HG02678 (cell line): ENCODE results near the gene ARRDC2.
"Not testable (repeated sequence)": the region's sequence is repeated elsewhere in the genome, so short reads cannot be mapped to it uniquely, and the experiment has no call there.

ENCODE experiments used
- ATAC-seq: cut with Tn5 transposase; IDR thresholded peaks from one replicate; pipeline ENCODE4 v1.9.1; 2021; ENCODE audit warnings: mild to moderate bottlenecking, moderate library complexity; ENCODE audit not compliant: unreplicated experiment

ARRDC2 gene

DNA sequence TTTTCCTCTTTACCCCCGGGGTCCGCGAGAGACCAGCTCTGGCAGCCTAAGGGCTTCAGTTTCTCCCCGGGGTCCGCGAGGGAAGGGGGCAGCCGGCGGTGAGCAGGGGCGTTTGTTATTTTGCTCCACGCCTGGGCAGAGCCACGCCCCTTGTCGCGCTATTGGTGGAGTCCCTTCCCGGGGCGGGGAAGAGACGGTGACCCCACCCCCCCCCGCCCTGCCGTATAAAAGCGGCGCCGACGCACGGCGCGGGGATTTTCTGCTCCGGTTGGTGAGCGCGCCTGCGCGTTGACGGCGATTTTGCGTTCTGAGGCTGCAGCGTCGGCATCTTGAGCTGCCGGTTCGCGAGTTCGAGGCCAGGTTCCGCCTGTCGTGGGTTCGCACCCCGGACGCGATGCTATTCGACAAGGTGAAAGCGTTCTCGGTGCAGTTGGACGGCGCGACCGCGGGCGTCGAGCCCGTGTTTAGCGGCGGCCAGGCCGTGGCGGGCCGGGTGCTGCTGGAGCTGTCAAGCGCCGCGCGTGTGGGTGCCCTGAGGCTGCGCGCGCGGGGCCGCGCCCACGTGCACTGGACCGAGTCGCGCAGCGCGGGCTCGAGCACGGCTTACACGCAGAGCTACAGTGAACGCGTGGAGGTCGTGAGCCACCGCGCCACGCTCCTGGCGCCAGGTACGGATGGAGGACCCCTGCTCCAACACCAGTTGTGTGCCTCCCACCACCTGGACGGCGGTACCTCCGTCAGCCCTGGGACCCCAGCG, at the start of gene ARRDC2:
TSS of gene ARRDC2 (plus strand) at position 254 of the 757 bp plus-strand sequence. CDS start at position 395, 141 bp downstream.
- ATAC-seq: peak; percentile 75

DNA sequence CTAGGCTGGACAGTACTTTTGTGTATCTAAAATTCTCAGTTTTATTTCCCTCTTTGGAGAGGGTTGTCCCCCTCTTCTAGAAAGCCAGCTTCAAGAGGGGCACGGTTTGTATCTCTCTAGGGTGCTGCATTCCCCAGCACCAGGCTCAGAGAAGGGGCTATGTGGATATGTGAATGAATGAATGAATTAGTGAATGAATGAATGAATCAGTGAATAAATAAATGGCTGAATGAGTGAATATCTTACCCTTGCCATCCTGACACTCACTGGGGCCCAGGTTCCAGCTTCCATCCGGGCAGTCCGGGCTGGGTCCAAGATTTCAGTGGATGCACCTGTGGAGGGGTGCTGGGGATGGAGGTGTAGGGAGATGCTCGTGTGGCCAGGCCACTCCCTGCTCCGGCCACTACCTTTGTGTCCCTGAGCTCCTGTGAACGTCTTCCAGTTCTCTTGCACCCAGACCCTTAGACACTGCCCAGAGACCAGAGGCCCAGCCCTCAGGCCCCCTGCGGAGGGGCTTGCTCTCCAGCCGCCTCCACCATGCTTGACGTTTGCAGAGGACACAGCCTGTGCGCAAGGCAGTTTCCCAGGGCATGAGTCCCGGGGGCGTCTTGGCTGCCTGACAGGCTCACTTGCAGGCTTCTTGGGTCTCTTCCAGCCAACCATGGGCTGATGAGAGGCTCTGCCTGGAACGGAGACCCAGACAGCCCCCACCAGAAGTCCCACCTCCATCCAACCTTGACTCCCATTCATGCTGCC, 43.9 kb upstream of the ARRDC2 start:
- no peak for ATAC-seq

DNA sequence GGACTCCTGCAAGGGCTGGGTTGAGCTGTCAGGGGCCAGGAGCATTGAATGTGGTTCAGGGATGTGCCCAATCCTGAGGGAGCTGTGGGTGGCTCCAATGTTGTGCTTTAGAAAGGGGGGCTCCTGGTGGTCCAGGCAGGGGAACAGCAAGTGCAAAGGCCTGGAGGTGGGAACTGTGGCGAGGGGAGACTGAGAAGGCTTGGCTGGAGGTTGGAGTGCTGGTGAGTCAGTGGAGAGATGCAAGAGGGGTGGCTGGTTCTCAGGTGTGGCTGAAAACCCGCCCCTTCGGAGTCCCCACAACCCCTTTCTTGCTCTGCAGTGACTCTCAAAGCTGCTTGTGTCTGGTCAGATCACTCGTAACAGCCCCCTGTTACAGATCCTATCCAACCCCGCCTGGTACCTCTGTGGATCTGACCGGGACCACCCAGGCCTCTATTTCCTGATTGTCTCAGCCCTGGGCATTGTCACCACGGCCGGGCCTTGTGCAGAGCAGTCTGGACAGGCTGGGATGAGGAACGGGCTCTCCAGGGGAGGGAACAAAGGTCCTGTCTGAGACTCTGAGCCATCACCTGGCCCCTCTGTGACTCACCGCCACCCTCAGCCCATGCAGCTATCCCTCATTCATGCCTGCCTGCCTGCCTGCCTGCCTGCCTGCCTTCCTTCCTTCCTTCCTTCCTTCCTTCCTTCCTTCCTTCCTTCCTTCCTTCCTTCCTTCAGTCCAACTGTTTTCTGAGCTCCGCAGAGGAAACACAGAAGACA, 42.4 kb upstream of the ARRDC2 start:
- ATAC-seq: no peak

DNA sequence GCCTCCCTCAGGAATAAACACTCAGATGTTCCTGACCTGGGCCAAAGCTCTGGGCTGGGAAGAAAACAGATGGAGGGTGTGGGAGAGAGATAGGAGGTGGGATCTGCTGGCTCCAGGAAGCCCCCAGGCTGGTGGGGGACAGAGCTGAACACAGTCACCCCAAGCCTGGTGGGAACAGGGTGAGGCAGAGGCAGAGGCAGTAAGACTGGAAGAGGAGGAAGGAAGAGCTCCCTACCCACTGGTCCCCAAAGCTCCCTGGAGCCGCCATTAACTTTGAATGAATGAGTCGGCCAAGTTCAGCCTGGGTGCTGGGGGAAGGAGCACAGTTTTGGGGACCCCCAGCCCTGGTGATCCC, 41.9 kb upstream of the ARRDC2 start:
- no peak for ATAC-seq

DNA sequence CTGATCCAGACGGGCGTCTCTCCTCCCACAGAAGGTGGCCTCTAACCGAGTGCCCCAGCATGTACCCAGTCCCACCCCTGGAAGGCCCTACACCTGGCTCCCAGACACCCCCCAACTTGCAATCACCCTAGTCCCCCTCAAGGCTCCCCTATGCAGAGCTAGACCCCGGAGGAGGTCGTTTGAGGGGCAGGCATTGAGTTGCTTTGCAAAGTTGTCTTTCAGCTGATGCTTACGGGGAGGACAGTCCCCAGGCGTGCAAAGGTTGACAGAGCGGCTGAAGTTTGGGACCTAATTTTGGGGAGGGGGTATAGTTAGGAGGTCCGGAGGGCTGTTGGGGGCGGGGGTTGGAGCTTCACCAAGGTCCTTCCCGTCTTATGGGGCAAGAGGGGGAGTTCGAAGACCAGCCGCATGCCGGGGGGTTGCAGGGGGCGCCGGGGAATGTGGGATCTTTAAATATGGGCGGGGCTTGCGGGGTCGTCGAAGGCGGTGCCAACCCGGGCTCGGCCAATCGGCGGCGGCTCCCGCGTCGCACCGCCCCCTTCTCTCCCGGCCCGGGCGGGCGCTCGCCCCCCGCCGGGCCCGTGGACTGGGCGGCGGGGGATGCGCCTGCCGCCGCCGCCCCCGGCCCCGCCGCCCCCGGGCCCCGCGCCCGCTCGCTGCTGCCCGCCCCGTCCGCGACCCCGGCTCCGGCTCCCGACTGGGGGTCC, 41.3 kb upstream of the ARRDC2 start, which contains the start of gene KCNN1:
TSS of gene KCNN1 (plus strand) at position 558 of the 707 bp plus-strand sequence. CDS start 6,782 bp downstream, outside the sequence.
- no peak for ATAC-seq

DNA sequence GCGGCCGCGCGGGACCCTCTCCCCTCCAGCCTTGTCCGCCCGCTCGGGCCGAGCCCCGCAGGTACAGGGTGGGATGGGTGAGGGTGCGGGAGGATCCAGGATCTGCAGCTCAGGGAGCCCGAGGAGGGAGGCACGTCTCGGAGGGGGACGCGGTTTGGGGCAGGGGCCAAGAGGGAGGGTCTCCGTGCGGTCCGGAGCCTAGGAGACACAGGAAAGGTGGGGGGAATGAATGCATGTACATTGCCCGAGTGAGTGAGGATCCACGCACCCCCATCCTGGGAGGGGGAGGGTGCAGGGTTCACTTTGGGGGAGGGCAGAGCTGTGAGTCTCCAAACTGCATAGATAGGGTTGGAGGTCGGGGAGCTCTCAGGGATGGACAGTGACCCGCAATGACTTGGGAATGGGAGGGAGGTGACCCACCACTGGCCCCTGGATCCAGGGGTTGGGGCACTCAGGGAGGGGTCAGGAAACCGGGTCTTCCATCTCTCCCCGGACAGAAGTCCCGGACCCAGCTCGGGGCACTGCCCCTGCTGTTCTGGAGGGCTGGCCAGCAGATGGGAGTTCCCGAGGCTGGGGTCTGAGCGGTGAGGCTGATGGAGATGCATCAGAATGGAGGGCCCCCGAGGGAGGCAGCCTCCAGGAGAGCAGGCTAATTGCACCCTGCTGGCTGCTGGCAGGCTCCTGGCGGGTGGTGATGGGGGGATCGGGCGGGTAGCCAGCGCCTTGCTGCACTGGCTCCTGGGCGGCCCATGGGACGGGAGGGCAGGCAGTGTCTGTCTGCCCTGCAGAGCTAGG, 40.5 kb upstream of the ARRDC2 start:
- no peak for ATAC-seq

DNA sequence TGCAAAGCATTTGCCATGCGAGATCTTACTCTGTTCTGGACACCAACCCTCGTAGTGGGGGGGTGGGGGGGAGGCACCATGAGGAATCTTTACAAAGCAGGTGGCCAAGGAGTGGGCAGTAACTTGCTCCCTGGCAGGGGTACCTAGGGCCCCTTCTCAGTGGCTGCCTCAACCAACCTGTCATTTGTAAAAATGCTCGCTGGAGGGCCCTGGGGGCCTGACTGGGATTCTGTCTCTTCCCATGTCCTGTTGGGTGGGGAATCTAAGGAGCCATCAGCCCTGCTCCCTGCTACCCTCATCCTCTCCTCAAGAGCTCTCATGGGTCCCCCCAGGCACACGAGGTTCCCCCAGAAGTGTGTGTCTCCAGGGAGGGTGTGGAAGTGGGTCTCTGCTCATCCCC, 39.6 kb upstream of the ARRDC2 start:
- no peak for ATAC-seq

DNA sequence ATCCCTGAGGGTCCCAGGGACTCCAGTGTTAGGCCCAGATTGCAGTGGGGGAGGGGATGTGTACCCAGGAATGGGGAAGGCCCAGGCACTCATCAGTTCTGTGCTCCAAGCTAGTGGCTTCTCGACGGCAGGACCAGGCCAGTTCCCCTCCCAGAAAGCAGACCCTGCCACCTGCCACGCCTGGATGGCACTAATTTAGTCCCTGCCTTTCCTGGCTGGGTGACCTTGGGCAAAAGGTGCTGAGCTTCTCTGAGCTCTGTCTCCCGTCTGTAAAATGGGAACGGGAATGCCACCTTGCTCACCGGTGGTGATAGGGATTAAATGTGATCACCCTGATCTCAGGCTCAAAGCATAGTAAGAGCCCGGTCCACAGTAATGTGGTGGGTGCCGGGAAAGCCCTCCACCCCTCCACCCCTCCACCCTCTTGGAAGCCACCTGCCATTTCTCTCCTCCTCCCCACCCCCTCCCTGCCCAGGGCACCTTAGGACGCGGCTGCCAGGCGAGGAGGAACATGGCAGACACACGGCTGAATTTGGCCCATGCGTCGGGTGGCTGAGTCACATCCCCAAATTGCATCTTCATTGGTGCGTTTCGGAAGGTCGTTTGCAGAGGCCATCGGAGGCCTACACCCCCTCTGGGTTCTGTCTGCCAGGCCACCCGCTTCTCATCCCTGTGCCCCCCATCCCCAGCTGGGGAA, 38.7 kb upstream of the ARRDC2 start:
- no peak for ATAC-seq

DNA sequence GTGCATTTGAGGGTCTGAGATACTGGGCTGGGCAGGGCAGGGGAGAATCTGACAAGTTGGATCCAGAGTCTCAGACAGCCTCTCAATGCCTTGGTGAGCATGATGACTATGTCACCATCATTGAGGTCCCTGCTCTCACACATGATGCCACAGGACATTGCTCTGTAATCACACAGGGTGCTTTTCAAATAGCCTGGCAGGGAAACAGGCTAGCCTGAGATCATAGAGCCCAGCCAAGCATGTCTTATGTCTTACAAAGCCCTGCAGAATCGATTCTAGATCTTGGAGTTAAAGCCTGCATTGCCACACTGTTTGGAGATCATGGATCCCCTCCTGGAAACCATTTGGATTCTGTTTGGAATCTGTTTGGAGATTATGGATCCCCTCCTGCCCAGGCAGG, 35.7 kb upstream of the ARRDC2 start:
- no peak for ATAC-seq

DNA sequence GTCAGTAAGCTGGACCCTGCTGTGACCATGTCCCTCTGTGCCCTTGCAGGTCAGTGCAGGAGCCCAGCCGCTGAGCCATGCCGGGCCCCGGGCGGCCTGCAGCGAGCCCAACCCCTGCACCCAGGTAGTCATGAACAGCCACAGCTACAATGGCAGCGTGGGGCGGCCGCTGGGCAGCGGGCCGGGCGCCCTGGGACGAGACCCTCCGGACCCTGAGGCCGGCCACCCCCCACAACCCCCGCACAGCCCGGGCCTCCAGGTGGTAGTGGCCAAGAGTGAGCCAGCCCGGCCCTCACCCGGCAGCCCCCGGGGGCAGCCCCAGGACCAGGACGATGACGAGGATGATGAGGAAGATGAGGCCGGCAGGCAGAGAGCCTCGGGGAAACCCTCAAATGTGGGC, 34.2 kb upstream of the ARRDC2 start:
- no peak for ATAC-seq

DNA sequence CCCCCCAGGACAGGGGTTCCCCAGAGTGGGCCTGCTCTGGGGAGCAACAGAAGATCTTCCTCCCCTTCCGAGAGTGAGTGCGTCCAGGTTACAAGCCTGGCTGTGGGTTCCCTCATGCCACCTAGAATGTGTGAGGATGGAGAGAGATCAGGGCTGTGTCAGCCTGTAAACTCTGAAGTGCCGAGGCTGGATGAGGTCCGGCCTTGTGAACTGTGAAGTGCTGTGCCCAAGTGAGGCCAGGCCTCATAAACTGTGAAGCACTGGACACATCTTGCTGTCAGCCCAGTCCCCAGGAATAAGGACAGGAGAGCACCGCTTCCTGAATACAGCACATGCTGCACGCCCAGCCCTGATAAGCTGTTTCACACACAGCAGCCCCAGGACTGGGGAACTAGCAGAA, 33.4 kb upstream of the ARRDC2 start:
- ATAC-seq: no peak

DNA sequence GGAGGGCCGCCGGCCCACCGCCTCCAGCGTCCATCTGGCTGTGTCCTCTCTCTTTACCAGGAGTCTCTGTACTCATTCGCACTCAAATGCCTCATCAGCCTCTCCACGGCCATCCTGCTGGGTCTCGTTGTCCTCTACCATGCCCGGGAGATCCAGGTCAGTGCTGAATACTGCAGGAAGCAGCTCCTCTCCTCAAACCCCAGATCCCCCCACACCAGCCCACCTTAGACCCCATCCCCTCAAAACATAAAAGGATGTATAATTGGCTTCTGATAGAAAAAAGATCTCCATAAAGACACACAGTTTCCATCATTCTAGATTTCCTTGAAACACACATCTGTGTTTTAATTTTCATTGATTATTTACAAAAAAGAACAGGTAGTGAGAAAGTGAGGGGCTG, 32.9 kb upstream of the ARRDC2 start:
- no peak for ATAC-seq

DNA sequence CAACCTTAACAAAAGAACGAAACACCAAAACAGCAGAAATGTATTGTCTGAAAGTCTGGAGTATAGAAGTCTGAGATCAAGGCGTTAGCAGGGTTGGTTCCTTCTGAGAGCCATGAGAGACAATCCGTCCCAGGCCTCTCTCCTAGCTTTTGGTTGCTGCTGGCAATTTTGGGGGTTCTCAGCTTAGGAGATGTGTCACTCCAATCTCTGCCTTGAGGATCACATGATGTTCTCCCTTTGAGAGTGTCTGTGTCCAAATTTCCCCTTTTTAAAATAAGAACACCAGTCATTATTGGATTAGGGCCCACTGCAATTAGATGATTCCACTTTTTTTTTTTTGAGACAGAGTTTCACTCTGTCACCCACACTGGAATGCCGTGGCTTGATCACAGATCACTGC, 30.9 kb upstream of the ARRDC2 start:
- no peak for ATAC-seq

DNA sequence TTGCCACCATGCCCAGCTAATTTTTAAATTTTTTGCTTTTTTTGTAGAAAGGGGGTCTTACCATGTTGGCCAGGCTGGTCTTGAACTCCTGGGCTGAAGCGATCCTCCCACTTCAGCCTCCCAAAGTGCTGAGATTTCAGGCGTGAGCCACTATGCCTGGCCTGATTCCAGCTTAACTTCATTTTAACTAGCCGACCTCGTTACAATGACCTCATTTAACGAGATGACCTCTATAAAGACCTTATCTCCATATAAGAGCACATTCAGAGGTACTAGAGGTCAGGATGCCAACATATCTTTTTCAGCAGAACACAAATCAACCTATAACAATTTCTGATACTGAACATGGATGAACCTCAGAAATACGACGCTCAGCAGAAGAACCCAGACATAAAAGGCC, 30.5 kb upstream of the ARRDC2 start:
- no peak for ATAC-seq

DNA sequence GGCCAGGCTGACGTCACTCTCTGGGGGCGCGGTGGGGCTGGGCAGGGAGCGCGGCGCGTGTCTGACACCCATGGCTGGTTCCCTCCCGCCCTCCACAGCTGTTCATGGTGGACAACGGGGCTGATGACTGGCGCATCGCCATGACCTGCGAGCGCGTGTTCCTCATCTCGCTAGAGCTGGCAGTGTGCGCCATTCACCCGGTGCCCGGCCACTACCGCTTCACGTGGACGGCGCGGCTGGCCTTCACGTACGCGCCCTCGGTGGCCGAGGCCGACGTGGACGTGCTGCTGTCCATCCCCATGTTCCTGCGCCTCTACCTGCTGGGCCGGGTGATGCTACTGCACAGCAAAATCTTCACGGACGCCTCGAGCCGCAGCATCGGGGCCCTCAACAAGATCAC, 26.4 kb upstream of the ARRDC2 start:
- ATAC-seq: no peak

DNA sequence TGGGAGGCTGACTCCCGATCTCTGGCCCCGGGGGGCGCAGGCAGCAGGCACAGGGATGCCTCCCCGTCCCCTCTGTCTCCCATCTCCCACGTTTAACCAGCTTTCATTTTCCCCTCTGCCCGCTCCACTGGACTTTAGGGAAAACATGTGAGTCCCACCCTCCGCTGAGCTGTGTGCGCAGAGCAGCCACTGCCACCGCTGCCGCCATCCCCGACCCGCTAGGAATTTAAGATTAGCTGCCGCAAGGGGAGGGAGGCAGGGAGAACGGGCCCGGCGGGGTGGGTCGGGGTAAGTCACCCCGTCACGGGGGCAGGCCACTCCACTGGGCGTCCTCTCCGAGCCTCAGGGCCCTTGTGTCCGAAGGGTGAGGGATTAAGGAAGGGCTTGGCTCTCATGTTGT, 25.5 kb upstream of the ARRDC2 start:
- ATAC-seq: no peak

DNA sequence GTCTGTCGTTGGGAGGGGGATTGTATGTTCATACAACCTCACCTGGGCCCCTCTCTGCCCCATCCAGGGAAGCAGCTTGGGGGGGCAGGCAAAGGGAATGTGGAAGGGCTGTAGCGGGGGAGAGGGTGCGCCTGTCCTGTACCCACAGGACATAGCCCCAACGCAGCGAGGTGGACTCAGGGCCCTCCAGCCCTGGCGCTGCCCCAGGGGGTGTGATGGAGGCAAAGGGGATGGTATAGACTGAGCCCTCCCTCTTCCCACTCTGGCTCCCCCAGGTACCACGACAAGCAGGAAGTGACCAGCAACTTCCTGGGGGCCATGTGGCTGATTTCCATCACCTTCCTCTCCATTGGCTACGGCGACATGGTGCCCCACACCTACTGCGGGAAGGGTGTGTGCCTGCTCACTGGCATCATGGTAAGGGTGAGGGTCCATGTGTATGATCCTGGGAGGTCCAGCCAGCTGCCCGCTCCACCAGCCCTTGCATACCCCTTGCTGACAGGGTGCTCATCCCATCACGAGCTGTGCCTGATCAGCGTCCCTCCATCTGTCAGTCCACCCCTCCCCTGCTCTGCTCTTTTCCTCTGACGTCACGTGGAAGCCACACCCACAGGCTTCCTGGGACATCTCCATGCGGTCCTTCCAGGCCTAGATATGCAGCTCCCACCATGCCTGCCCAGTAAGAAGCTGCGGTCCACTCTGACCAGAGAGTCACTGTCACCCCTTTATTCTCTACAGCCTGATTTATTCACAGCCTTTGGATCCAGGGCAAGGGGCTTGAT, 22.7 kb upstream of the ARRDC2 start:
- no peak for ATAC-seq

DNA sequence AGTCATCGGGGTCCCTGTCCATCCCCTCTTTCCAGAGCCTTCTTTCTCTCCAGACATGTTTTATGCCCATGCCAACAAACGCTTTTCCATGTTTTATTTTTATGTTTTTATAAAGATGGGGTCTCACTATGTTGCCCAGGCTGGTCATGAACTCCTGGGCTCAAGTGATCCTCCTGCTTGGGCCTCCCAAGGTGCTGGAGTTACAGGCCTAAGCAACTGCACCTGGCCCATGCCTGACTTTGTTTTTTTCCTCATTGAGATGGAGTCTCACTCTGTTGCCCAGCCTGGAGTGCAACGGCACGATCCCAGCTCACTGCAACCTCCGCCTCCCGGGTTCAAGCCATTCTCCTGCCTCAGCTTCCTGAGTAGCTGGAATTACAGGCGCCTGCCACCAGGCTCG, 21.4 kb upstream of the ARRDC2 start:
- ATAC-seq: not testable (repeated sequence)

DNA sequence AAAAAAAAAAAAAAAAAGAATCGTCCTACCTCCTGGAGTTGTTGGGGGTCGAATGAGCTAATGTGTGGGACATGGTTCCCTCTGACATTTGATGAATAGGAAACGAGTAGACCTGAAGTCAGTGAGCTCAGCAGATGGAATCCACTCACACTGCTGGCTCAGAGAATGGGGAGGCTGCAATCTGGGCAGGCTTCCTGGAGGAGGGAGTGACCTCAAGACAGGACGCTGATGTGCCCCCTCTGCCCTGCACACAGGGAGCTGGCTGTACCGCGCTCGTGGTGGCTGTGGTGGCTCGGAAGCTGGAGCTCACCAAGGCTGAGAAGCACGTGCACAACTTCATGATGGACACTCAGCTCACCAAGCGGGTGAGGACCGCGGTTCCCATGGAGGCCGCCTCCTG, 19.8 kb upstream of the ARRDC2 start:
- no peak for ATAC-seq
